ENCODE results near the gene IL17RD. TPM values are rescaled to one million over a fixed set of nuclear protein-coding genes. Genes with fewer than 3 reads are reported as not detected.

IL17RD gene
- total and polyA plus RNA-seq, 2 of the 4 experiments (the other 2 are of a cell fraction): 0.72 to 0.92 TPM

DNA sequence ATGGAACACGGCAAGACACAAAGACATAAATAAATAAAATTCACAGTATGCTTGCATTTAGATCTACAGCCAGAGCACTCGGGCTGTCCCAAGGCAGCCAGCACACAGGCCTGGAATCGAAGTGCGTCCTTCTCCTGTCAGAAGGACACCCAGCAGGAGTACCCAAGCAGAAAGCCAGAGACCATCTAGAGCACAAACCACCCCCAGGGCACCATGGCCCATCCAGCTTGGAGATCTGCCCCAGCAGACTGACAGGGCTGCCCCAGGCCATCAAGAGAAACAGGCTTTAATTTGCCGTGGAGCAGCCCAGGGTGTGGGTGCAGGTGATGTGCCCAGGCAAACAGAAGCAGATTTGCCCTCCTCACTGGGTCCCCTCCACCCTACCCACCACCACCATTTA lies 112.5 kb downstream of the IL17RD start:
- WGBS, 2 experiments (ENCODE audit: extremely low coverage in 2 of 2, insufficient read length in 1 of 2): no CpG with 5 or more reads among the region's 5 CpGs
- H3K4ac ChIP-seq (ENCODE audit: low read depth, low read length): no peak overlapping the region
- peaks cover 2% of the 10 kb centered on the region; the same call in 1 of the 2 replicates for H3K4me1 ChIP-seq (ENCODE audit: control insufficient read depth, insufficient read depth, low read length)
- no peaks in the 10 kb centered on the region for H3K9me1 ChIP-seq (ENCODE audit: insufficient read depth, low read length)
- no peak overlapping the region for H2AFZ ChIP-seq (replicated peaks; ENCODE audit: low read length, poor library complexity)
- TF ChIP-seq MXI1 (IDR thresholded peaks at IDR 0.05; ENCODE audit: borderline replicate concordance, low read depth, low read length) (no peak), CEBPB (IDR thresholded peaks at IDR 0.05; ENCODE audit: low read depth, low read length) (no peak), RAD21 (IDR thresholded peaks at IDR 0.05; ENCODE audit: low read length) (no peak), SMC3 (IDR thresholded peaks at IDR 0.05; ENCODE audit: low read depth, low read length) (no peak), NFE2L2 (IDR thresholded peaks at IDR 0.05; ENCODE audit: low read depth, low read length) (no peak), RFX5 (IDR thresholded peaks at IDR 0.05; ENCODE audit: low read depth, low read length) (no peak), POLR2A (IDR thresholded peaks at IDR 0.05; ENCODE audit: low read depth, low read length) (no peak)
- TF ChIP-seq, protein P1, sequence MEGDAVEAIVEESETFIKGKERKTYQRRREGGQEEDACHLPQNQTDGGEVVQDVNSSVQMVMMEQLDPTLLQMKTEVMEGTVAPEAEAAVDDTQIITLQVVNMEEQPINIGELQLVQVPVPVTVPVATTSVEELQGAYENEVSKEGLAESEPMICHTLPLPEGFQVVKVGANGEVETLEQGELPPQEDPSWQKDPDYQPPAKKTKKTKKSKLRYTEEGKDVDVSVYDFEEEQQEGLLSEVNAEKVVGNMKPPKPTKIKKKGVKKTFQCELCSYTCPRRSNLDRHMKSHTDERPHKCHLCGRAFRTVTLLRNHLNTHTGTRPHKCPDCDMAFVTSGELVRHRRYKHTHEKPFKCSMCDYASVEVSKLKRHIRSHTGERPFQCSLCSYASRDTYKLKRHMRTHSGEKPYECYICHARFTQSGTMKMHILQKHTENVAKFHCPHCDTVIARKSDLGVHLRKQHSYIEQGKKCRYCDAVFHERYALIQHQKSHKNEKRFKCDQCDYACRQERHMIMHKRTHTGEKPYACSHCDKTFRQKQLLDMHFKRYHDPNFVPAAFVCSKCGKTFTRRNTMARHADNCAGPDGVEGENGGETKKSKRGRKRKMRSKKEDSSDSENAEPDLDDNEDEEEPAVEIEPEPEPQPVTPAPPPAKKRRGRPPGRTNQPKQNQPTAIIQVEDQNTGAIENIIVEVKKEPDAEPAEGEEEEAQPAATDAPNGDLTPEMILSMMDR (conservative IDR thresholded peaks at IDR 0.05; ENCODE audit: low read depth, low read length): no peak
- TF ChIP-seq, protein P2, sequence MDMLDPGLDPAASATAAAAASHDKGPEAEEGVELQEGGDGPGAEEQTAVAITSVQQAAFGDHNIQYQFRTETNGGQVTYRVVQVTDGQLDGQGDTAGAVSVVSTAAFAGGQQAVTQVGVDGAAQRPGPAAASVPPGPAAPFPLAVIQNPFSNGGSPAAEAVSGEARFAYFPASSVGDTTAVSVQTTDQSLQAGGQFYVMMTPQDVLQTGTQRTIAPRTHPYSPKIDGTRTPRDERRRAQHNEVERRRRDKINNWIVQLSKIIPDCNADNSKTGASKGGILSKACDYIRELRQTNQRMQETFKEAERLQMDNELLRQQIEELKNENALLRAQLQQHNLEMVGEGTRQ (IDR thresholded peaks at IDR 0.05; ENCODE audit: low read depth, low read length): no peak
- TF ChIP-seq, protein P3, sequence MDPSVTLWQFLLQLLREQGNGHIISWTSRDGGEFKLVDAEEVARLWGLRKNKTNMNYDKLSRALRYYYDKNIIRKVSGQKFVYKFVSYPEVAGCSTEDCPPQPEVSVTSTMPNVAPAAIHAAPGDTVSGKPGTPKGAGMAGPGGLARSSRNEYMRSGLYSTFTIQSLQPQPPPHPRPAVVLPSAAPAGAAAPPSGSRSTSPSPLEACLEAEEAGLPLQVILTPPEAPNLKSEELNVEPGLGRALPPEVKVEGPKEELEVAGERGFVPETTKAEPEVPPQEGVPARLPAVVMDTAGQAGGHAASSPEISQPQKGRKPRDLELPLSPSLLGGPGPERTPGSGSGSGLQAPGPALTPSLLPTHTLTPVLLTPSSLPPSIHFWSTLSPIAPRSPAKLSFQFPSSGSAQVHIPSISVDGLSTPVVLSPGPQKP (IDR thresholded peaks at IDR 0.05; ENCODE audit: borderline replicate concordance, low read depth, low read length): no peak
- dilution Hi-C loops (cut with HindIII; ENCODE audit: low sequenced_read_pairs, unreplicated experiment): no loop called here
- no peak for DNase-seq
- H4K91ac ChIP-seq (ENCODE audit: insufficient read depth, low read depth, low read length): no peak overlapping the region
- H4K5ac ChIP-seq (ENCODE audit: low read depth, low read length): no peak overlapping the region
- H2AK5ac ChIP-seq (ENCODE audit: low read depth, low read length): no peak overlapping the region
- no peak overlapping the region for H2BK20ac ChIP-seq (ENCODE audit: low read depth, low read length)
- no peak overlapping the region for H3K14ac ChIP-seq (replicated peaks; ENCODE audit: low read depth, low read length)
- H3K23ac ChIP-seq (ENCODE audit: low read depth, low read length): no peak overlapping the region
- intact Hi-C loops (cut with micrococcal nuclease): no loop called here
- H3K9ac ChIP-seq (ENCODE audit: low read depth, low read length): no peak overlapping the region
- no peak overlapping the region for H3K4me2 ChIP-seq (ENCODE audit: low read depth, low read length)
- H3K79me1 ChIP-seq (ENCODE audit: low read depth in 1 of 2, low read length in 2 of 2): no peaks in the 10 kb centered on the region
- no peak overlapping the region for H2BK15ac ChIP-seq (ENCODE audit: low read depth, low read length)
- no peak overlapping the region for H3K4me3 ChIP-seq (ENCODE audit: insufficient read depth, low read depth, low read length)
- H3K18ac ChIP-seq (ENCODE audit: low read depth, low read length): no peak overlapping the region
- no peaks in the 10 kb centered on the region; the same call in 1 of the 2 replicates for H3K27me3 ChIP-seq (ENCODE audit: control insufficient read depth, insufficient read depth, low read length)
- no peak overlapping the region for H2BK5ac ChIP-seq (ENCODE audit: low read depth, low read length, poor library complexity, severe bottlenecking)
- no peak overlapping the region for H2BK120ac ChIP-seq (ENCODE audit: low read depth, low read length)
- no peak overlapping the region for H3K27ac ChIP-seq (ENCODE audit: insufficient read depth, low read length)
- POLR2A ChIA-PET (ENCODE audit: unreplicated experiment): no interaction called here
- H3K36me3 ChIP-seq (ENCODE audit: control insufficient read depth, insufficient read depth, low read length): no peaks in the 10 kb centered on the region
- in situ Hi-C loops (cut with MboI; ENCODE audit: low sequenced_read_pairs): no loop called here
- no peak for ATAC-seq (ENCODE audit: low read depth)
- H3K9me3 ChIP-seq (ENCODE audit: control insufficient read depth, insufficient read depth, low read length): no peaks in the 10 kb centered on the region
- H4K8ac ChIP-seq (ENCODE audit: low read depth in 2 of 2, low read length in 2 of 2): no peak overlapping the region
- H4K20me1 ChIP-seq (ENCODE audit: insufficient read depth, low read length): no peaks in the 10 kb centered on the region
- CTCF ChIA-PET: no interaction called here
- H2AK9ac ChIP-seq (replicated peaks; ENCODE audit: low read depth, low read length, poor library complexity): no peak overlapping the region
- BruUV-seq (replicated peaks): no TSS peak
- H3K56ac ChIP-seq (ENCODE audit: extremely low read depth, insufficient read depth, low read length): no peak overlapping the region
